AG20443 (cell line): ENCODE measurements around the gene STK32B.
"Not testable (repeated sequence)": the region's sequence is repeated elsewhere in the genome, so short reads cannot be mapped to it uniquely, and the experiment has no call there.

Experiments used
- DNase-seq: peaks from one replicate; pipeline ENCODE4 v3.0.0; 2012; ENCODE audit warnings: low spot score, mixed read lengths

The STK32B gene

DNA sequence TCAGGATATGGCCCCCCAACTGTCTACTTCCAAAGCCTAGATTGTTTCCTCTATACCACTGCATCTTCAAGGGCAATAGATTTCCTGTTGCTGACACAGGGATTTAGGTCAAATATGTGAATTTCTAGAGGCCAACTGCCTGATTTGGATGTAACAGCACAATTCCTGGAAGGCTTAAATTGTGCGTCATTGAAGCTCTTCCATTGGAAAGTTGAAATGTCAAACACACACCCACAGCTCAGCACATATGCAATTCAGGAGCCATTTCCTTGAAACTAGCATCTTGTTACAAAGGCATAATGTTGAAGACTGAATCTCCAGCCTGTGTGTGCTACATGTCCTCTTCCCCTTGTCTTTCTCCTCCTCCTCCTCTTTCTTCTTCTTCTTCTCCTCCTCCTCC lies 158.6 kb downstream of the STK32B start:
- no peak for DNase-seq

DNA sequence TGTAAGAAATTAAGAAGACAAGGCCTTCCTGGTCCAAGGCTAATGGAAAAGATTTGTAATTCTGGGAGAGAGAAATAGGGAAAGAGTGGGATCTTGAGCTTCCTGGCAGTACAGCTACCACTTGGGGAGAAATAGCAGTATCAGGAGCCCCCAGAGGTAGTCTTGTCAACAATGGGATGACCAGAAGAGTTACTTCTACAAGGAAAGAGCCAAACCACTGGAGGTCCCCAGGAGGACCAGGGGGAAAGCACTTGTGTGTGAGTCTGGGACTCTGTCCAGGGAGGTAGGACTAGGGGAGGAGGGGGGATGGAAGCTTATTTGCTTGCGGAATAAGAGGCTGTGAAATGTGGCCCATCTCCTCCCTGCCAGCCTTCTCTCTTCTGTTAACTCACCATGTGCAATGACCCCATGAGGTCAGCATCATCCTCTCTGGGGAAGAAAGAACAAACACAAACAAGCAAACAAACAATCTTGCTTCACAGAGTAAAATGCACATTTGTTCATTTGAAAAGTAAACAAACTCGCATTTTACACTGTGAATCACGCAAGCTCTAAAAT lies 160.1 kb downstream of the STK32B start:
- DNase-seq, result no peak

DNA sequence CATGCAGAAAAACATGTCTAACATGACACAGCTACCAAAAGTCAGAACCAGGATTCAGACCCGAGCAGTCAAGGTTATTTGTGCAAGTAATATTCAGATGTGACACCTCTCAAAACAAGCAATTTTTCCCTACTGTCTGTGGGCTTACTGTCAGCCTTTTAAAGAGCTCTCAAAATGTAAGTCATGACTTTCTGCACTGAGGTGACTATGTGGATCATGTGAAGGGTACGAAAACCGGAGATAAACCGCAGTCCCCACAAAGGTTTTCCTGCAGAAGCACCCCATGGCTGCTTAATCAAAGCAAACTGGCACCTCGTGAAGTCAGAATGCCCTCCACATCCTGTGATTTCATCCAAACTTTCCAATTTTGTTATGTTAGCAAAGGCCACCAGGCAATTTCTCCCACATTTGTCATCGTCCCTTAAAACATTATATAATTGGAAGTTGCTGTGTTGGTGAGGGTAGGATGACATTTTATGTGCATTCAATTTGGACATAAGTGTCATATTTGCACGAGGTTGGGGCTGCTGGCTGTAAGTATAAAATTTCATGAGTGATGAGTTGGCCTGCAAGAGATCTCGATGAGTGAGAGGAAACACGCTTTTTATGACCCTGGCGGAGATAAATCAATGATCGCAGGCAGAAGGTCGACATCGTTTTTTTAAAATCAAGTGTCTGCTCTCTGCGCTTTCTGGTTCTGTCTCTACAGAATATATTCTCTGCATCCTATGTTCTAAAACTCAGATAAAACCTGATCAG lies 161.2 kb downstream of the STK32B start:
- no peak for DNase-seq

DNA sequence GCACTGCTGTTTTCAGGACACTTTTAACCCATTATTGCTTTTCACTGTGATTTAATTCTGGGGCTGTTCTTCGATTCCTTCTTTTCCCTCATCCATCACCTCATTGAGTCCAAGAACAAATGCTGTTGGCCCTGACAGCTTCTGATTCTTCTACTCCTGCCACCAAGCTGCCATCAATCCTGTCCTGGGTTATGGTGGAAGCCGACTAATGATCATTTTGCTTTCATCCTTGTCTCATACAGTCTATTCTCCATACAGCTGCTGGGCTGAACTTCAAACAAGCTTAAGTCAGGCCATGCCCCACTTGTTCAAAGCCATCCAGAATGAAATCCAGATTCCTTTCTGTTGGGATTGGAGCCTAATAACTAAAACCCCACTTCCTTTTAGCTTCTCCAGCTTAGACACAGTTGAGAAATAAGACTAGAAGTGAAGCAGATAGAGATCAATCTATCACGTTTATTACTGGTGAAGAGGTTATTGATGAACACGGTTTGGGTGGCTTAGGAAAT lies 161.9 kb downstream of the STK32B start:
- no peak for DNase-seq

DNA sequence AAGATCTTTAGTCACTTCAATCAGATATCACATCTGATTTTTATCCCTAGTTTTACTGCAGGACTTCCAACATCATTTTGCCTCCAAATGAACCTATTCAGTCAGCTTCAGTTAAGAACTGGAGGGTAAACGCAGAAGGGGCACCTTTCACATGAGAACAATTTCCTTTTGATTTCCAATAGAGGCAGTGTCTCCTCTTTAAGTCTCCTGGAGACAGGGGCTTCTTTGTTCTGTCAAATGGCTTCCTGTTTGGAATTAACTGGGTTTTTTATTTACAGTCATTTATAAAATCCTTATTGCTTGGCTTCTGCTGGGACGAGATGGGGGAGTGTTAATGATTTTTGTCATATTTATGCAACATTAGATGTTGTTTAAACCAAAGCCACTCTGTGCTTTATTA lies 164.0 kb downstream of the STK32B start:
- no peak for DNase-seq

DNA sequence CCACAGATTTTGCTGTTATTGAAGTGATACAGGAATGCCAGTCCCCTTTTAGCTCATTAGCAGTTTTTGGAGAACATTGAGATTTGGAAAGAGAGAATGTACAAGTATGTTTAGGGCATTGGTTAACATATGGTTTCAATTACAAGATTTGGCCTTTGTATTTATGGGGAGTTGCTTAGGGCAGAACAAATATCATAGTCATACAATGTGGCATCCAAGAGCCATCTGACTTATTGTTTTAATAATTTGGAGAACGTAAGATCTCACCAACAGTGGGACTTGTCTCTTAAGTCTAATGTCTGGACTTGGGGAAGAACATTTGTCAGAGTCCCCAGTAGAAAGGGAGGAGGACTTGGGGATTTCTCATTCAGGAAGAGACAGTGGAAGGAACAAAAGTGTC lies 166.1 kb downstream of the STK32B start:
- no peak for DNase-seq

DNA sequence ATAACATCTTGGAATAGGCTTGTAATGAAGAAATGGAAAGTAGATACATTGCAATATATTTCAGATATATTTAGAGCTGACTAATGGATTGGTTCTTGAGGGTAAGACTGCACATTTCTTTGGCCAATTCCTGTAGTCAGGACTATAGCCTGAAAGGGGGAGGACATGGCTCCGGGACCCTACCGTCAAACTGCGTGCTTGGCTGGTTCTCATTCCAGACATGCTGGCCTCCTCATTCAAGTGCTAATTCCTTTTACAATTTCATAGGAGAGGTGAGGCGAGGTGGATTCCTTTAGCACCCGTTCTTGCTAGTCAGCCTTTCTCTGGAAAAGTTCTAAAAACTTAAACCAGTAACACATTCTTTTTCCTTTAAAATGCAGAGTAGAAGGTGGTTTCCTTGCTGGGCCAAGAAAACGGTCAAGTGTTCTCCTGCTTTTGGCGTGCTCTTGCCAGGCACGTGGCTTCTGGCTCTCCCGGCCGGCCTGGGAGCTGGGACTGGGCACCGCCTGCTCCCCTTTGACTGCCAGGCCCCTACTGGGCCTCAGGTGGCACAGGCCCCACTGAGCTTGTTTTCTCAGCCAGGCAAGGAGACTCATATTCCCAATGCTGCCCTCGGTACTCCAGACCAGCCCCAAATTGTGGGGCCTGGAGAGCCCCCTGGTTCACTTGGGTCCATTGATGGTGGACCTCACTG lies 167.2 kb downstream of the STK32B start:
- DNase-seq, result no peak

DNA sequence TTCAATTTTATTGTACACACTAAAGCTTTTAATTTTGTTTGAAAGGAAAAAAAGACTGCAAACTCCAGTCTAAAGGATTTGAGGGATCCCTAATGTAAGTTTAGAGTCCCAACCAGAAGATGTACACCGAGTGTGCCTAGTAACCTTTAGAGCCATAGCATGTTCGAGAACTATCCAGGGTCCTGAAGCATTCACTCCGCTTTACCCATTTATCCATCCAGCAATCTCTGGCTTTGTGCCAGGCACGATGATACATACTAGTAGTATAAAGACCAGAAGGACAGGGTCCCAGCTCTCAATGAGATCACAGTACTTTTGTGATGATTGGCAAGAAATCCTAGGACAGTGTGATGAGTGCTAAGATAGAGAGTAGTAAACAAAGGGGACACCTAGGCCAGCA lies 168.7 kb downstream of the STK32B start:
- no peak for DNase-seq

DNA sequence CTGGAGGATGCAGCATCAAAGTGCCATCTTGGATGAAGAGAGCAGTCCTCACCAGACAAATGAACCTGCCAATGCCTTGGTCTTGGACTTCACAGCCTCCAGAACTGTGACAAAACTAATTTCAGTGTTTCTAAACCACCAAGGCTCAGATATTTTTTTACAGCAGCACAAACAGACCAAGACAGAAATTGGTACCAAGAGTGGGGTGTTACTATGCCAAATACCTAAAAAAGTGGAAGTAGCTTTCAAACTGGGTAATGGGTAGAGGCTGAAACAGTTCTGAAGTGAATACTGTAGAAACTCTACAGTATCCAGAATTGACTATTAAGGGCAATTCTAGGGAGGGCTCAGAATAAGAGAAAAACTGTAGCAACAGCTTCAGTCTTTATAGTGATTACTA lies 170.8 kb downstream of the STK32B start:
- no peak for DNase-seq

DNA sequence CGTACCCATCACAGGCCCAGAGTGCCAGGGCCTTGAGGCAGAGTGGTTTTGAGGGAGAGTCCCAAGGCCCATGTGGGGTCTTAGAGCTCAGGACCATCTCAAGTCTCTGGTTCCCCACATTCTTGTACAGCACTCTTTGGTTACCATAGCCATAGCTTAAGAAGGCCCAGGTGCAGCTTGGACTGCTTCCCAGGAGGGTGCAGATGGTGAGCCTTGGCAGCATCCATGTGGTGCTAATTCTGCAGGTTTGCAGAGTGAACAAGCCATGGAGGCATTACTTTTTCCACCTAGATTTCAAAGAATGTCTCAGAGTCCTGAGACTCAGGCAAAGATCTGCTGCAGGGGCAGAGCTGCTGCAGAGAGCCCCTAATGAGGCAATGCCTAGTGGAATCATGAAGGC lies 171.7 kb downstream of the STK32B start:
- no peak for DNase-seq

DNA sequence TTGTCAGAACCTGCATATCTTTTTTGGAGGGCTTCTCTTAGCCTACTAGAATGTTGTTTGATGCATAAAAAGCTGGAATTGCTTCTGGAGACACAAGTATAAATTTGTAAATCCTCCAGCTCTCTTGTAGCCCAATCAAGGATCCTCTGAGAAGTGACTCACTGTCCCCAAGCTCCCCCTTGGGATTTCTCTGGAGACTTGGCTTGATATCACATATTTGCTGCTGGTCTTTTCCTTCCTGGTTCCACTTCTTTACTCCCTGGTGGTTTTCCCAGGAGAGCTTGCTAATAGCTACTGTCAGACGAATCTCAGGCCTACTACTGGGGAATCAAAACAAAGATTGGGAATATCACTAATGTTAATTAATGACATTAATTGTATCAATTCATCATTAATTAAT lies 173.1 kb downstream of the STK32B start:
- DNase-seq, result no peak

DNA sequence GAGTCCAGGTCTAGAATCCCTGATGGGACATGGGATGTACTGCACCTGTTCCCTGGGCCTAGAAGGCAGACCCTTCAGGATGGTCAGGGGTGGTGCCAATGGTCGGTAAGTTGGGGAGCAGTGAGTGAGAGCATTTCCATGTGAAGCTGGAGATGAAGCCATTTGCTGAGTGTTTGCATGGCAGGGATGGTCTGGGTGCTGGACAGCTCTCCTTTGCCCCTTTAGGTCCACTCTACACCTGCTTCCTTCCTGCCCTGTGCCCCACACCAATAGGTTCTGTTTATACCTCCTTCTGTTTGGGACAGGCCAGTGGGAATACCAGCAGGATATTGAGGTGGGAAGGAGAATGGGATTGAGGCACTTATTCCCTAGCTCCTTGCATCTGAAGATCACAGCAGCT lies 181.3 kb downstream of the STK32B start:
- DNase-seq, result no peak

DNA sequence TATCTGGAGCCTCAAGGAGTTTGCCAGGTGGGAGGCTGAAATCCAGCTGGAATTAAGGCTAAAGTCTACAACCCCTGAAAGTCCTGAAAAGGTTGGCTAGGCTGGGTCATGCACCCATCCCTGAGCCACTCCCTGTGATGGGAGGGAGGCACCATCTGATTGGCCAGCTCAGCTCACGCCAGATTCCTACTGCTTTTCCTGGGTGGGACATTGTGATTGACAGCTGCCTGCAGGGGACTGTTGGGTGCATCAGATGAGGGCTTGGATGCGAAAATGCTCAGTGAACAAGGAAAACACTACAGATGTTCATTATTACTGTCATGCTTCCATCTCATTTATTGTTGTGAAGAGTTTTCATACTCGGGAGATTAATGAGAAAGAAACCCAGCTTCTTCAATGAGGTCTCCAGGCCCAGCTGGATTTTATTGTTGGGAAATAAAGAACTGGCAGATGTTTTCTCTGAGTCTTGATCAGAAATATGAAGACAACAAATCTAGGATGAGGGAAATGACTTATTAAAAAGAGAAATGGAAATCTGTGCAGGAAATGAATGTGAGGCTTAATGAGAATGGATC lies 185.9 kb downstream of the STK32B start:
- no peak for DNase-seq

DNA sequence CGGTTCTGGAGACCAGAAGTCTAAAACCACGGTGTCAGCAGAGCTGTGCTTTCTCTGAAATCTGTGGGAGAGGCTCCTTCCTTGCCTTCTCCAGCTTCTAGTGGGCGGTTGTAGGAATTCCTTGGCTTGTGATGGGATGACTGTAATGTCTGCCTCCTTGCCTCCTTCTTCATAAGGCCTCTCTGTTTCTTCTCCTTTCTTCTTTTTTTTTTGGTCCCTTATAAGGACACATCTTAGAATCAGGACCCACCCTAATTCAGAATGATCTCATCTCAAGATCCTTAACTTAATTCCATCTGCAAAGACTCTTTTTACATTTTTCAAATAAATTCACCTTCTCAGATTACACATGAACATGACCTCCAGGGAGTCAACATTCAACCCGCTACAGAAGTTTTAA lies 186.9 kb downstream of the STK32B start:
- DNase-seq, result peak; percentile 78

DNA sequence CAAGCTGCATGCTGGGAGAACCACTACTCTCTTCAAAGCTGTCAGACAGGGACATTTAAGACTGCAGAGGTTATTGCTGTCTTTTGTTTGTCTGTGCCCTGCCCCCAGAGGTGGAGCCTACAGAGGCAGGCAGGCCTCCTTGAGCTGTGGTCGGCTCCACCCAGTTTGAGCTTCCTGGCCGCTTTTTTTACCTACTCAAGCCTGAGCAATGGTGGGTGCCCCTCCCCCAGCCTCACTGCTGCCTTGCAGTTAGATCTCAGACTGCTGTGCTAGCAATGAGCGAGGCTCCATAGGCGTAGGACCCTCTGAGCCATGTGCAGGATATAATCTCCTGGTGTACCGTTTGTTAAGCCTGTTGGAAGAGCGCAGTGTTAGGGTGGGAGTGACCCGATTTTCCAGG lies 195.8 kb downstream of the STK32B start:
- DNase-seq, result not testable (repeated sequence)

DNA sequence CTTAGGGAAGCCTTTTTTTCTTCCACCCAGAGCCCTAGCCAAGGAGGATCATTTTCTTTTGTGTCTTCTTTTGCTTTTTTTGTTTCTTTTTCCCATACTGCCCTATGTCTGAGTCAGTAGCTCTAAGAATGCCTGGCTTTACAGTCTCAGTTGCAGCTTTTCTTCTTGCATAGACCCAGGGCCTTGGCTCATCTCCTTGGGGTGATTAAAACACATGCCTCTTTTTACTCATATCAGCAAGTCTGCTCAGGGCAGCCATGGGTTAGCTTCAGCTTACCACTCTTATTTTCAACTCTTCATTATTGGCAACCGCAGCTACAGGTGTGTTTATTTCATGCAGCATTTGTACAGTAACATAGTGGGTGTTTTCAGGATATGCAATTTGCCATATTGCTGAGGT lies 196.5 kb downstream of the STK32B start:
- no peak for DNase-seq

DNA sequence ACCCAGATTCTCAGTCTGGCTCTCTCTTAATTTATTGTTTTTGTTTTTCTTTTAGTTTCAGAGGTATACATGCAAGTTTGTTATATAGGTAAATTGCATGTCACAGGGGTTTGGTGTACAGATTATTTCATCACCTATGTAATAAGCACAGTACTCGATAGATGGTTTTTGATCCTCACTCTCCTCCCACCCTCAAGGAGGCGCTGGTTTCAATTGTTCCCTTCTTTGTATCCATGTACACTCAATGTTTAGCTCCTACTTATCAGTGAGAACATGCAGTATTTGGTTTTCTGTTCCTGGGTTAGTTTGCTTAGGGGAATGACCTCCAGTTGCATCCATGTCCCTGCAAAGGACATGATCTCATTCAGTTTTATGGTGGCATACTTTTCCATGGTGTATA lies 198.4 kb downstream of the STK32B start:
- DNase-seq, result no peak

DNA sequence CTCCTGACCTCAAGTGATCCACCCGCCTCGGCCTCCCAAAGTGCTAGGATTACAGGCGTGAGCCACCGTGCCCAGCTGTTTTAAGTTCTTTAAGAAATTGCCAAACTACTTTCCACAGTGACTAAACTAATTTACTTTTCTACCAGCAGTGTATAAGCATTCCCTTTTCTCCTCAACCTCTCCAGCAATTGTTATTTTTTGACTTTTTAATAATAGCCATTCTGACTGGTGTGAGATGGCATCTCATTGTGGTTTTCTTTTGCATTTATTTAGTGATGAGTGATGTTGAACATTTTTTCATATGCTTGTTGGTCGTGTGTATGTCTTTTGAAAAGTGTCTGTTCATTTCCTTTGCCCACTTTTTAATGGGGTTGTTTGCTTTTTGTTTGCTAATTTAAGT lies 199.3 kb downstream of the STK32B start:
- not testable (repeated sequence) for DNase-seq

DNA sequence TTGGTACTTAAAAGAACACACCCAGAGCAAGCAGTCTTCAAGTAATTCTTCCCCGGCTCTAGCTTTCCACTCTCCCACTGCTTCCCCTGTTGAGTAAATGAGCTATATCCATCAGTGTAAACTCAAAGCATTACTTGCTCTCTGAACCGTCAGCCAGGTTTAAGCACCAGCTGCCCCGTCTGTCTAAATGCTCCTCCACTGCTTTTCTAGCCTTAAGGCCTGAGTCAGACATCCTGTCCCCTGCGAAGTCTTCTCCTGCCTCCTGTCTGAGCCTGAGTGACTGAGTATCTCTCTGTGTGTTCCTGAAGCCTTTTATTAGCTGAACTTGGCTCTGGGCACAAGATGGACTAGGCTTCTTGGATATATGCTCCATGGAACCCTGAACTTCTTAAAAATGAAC lies 205.1 kb downstream of the STK32B start:
- no peak for DNase-seq

DNA sequence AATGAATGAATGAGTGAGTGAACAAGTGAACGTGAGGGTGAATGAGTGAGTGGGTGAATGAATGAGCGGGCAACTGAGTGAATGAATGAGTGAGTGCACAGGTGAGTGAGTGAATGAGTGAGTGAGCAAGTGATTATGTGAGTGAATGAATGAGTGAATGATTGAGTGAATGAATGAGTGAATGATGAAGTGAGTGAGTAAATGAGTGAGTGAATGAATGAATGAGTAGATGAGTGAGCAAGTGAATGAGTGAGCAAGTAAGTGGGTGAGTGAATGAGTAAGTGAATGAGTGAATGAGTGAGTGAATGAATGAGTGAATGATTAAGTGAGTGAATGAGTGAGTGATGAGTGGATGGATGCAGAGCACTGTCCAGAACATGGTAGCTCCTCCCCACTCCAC lies 205.8 kb downstream of the STK32B start:
- no peak for DNase-seq

DNA sequence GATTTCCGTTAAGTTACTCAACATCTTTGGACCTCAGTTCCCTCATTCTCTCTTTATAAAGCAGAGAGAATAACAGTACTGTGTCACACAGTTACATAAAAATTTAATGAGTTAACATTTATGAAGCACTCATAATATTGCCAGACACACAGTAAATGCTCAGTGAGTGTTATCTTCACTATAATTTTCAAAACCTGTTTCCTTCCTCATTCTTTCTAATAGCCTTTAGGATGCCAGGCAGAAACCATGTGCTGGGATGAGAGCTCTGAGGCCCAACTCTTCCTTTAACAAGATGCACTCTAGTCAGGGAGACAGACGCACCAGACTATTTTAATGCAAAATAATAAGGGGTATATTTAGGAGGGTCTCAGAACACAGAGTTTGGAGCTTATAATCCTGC lies 208.2 kb downstream of the STK32B start:
- DNase-seq, result no peak

DNA sequence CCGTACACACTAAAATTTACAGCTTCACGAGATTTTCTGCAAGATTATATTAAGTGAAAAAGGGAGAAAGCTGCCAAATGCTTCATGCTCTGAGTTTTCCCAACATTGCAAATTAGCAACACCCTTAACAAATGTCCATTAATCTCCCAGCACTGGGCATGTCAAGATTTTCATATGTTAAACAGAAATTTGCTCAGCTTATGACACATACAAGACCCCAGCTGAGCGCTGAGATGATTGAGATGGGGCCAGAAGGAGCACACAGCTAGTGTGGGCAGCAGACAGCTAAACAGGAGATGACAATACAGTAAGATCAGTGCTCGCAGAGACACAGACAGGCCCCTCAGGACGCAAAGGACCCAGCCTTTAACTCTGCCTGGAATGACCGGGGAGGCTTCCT lies 208.8 kb downstream of the STK32B start:
- no peak for DNase-seq

DNA sequence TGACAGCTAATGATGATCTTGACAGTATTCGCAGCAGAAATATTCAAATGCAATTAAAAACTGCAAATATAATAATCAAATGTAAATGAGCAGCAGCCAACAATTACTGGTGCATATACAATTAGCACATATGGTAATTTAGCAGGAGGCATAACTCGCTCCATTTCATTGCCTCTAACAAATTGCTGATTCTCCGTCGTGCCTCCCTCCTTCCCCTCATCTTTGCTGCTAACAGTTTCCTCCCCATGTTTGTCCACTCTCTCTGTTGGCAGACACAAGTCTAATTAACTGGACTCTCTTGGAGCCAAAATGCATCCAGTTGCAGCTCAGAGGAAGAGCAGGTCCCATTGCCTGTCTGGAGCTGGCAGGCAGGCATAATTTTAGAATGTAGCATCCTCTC lies 210.6 kb downstream of the STK32B start:
- no peak for DNase-seq
